B cell (primary cell): ENCODE data around the gene RDM1.

Source experiments
- CTCF ChIP-seq: fragments of 200-600 bp; IDR thresholded peaks from one replicate; pipeline ENCODE4 v1.8.0; 2022; ENCODE audit warnings: antibody characterized with exemption, mild to moderate bottlenecking
- EZH2 ChIP-seq: IDR thresholded peaks from 2 replicates; pipeline ENCODE4 v1.6.1; 2012; ENCODE audit warnings: borderline replicate concordance, low read depth, mild to moderate bottlenecking, moderate library complexity, low read length; ENCODE audit not compliant: insufficient read depth, poor library complexity, severe bottlenecking

DNA sequence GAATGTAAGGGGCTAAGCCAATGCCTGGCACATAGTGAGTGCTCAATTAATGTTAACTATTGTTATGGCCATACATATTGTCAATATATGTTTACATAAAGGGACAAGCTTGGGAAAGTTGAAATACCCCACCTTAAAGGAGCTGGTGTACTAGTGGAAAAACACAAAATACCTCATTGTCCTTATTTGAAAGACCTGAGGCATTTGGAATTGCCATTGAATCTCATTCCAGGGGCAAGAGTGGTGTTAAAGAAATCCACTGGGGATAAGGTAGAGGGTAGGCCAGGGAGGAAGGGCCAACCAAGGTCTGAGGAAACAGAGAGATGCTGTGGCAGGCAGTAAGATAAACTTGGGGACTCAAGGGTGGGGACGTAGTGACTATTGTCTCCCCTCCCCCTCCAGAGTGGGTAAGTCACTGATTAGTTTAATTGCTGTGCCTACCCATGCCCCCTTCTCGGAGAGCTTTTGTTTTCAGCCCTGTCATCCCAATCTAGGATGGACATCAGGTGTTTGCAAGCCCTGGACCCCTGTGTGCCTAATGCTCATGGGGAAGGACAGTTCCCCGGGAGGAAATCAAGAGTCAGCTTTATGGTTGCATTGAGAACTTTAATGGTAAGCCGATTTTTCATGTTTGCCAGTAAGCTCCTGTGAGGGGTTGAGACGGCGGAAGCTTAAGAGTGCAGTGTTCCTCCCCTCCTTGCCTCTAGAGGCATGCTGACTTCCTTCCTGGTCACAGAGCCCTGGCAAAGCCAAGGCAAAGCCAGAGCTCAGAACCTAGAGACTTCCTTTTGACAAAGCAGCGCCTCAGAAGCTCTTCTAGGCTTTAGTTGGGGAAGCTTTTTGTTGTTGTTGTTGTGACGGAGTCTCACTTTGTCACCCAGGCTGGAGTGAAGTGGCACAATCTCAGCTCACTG, 59.4 kb downstream of the RDM1 start:
- TF ChIP-seq CTCF = no peak
- TF ChIP-seq EZH2 = no peak
